HepG2 (cell line): ENCODE results near the gene MCAT. TPM values are rescaled to one million over a fixed set of nuclear protein-coding genes. Genes with fewer than 3 reads are reported as not detected.

Experiments
- ARNT ChIP-seq: fragments of 450-650 bp; IDR thresholded peaks from 2 replicates; pipeline ENCODE4 v1.6.1; 2017
- ARNTL ChIP-seq: sonication (generic); formaldehyde crosslinking; IDR thresholded peaks from 2 replicates; pipeline ENCODE4 v1.4.0; 2020; ENCODE audit warnings: mild to moderate bottlenecking, missing genetic modification reagents
- ATF7 ChIP-seq, 2 experiments: fragments of 450-650 bp in 1 of 2; sonication (generic) in 1 of 2; formaldehyde crosslinking in 1 of 2; IDR thresholded peaks; 2 replicates each; pipeline versions ENCODE4 v1.4.0 to v1.6.1; 2016 to 2020; ENCODE audit warnings: antibody characterized with exemption in 1 of 2, mild to moderate bottlenecking in 1 of 2, missing genetic modification reagents in 1 of 2
- BRD4 ChIP-seq: sonication (generic); formaldehyde crosslinking; IDR thresholded peaks from 2 replicates; pipeline ENCODE4 v1.4.0; 2020; ENCODE audit warnings: missing genetic modification reagents
- CBFB ChIP-seq: sonication (generic); formaldehyde crosslinking; IDR thresholded peaks from 2 replicates; pipeline ENCODE4 v1.4.0; 2020; ENCODE audit warnings: missing genetic modification reagents
- FOXA1 ChIP-seq, 2 experiments: fragments of 450-650 bp in 1 of 2; sonication (generic) in 1 of 2; formaldehyde crosslinking in 1 of 2; IDR thresholded peaks; 2 replicates each; pipeline versions ENCODE4 v1.4.0 to v1.6.1; 2016 to 2020; ENCODE audit warnings: missing genetic modification reagents in 1 of 2
- KLF13 ChIP-seq: sonication (generic); formaldehyde crosslinking; IDR thresholded peaks from 2 replicates; pipeline ENCODE4 v1.4.0; 2020; ENCODE audit warnings: mild to moderate bottlenecking, missing genetic modification reagents
- REPIN1 ChIP-seq: sonication (generic); formaldehyde crosslinking; IDR thresholded peaks from 2 replicates; pipeline ENCODE4 v1.8.0; 2022; ENCODE audit warnings: missing genetic modification reagents, low read depth, mild to moderate bottlenecking, borderline replicate concordance
- SALL2 ChIP-seq: sonication (generic); formaldehyde crosslinking; IDR thresholded peaks from 2 replicates; pipeline ENCODE4 v1.8.1; 2023; ENCODE audit warnings: mild to moderate bottlenecking, missing genetic modification reagents, inconsistent platforms
- ZBTB33 ChIP-seq: sonication (generic); formaldehyde crosslinking; IDR thresholded peaks from 2 replicates; pipeline ENCODE4 v1.4.0; 2020; ENCODE audit warnings: missing genetic modification reagents
- ZNF207 ChIP-seq: fragments of 450-650 bp; IDR thresholded peaks from 2 replicates; pipeline ENCODE4 v1.6.1; 2016; ENCODE audit warnings: antibody characterized with exemption, borderline replicate concordance
- ZNF672 ChIP-seq: sonication (generic); formaldehyde crosslinking; IDR thresholded peaks from 2 replicates; pipeline ENCODE4 v1.8.1; 2022; ENCODE audit warnings: missing genetic modification reagents
- polyA plus RNA-seq, 8 experiments: library from polyadenylated mRNA; depleted of rRNA in 3 of 8; stranded (reverse) in 7 of 8; unstranded in 1 of 8; fragments of >200 nt; fragmentation: Illumina TruSeq in 4 of 8; extraction: Trizol in 4 of 8; gene quantifications; 2 replicates each; pipeline versions ENCODE4 v1.2.1 to v1.2.3, GENCODE V29; 2011 to 2016; ENCODE audit warnings: low read depth in 4 of 8, missing spikeins in 1 of 8, mixed read lengths in 1 of 8; ENCODE audit not compliant: insufficient read depth in 1 of 8
- total RNA-seq, 5 experiments: library from RNA; depleted of rRNA; stranded (reverse); fragments of >200 nt; fragmentation: Illumina TruSeq; extraction: Trizol; gene quantifications; 2 replicates each; pipeline ENCODE4 v1.2.3, GENCODE V29; 2016; ENCODE audit warnings: low read depth in 1 of 5
- TF ChIP-seq, protein P1 (sequence below): IDR thresholded peaks from 2 replicates; pipeline ENCODE4 v1.6.1; 2012; ENCODE audit warnings: low read depth, low read length, improper control_type of control experiment
- TF ChIP-seq, protein P2 (sequence below): sonication (generic); formaldehyde crosslinking; conservative IDR thresholded peaks from 2 replicates; pipeline ENCODE4 v1.5.0; 2020; ENCODE audit warnings: missing genetic modification reagents
- TF ChIP-seq, protein P3 (sequence below): sonication (generic); formaldehyde crosslinking; IDR thresholded peaks from 2 replicates; pipeline ENCODE4 v1.5.1; 2020; ENCODE audit warnings: mild to moderate bottlenecking, moderate library complexity, missing genetic modification reagents
- TF ChIP-seq, protein P4 (sequence below): sonication (generic); formaldehyde crosslinking; IDR thresholded peaks from 2 replicates; pipeline ENCODE4 v1.5.0; 2020; ENCODE audit warnings: missing genetic modification reagents

The MCAT gene
- total and polyA plus RNA-seq, 2 of the 13 experiments (the other 11 are each of a cell fraction or from before 2014, with no cell fraction given), result 9.3 to 16.7 TPM

DNA sequence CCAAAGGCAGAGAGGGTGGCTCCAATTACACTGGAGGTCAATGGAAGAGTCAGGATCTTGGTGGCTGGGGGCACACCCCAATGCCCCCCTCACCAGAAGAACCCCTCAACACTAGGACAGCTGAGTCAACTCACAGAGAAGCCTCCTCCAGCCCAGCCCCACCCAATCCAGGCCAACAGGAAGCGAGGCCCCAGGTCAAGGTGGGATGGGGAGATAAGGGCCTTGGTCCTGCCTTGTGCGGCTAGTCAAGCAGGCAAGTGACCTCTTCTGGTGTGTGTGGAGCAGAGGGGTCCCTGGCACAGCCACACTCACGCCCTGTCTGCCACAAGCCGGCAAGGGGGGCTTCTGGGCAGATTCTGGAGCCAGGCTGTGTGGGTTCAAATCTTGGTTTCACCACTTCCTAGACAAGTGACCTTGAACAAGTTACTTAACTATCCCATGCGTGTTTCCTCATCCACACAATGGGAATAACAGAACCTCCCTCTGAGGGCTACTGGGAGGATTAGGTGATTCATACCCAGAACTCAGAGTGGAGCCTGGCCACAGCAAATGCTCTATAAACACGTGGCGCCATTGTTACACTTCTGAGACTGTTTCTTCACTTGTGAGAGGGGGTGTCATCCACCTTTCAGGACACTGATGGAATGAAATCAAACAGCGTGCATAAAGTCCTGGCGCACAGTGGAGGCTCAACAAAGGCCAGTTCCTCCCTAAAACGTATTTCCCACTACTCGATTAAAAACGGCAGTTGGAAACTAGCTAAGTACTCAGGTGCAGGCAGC, 40.5 kb upstream of the MCAT start (continued):
- no peak for TF ChIP-seq FOXA1 (IDR thresholded peaks at IDR 0.05)
- peak; percentile 23; the same call in 1 of the 2 replicates for TF ChIP-seq FOXA1 (CRISPR knock-in tag; IDR thresholded peaks at IDR 0.05)
- TF ChIP-seq ZNF207, result no peak
- TF ChIP-seq, protein P1, sequence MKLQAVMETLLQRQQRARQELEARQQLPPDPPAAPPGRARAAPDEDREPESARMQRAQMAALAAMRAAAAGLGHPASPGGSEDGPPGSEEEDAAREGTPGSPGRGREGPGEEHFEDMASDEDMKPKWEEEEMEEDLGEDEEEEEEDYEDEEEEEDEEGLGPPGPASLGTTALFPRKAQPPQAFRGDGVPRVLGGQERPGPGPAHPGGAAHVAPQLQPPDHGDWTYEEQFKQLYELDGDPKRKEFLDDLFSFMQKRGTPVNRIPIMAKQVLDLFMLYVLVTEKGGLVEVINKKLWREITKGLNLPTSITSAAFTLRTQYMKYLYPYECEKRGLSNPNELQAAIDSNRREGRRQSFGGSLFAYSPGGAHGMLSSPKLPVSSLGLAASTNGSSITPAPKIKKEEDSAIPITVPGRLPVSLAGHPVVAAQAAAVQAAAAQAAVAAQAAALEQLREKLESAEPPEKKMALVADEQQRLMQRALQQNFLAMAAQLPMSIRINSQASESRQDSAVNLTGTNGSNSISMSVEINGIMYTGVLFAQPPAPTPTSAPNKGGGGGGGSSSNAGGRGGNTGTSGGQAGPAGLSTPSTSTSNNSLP, result no peak
- no peak for TF ChIP-seq REPIN1 (CRISPR knock-in tag)
- TF ChIP-seq ARNT, result no peak
- TF ChIP-seq BRD4 (CRISPR knock-in tag), result no peak
- TF ChIP-seq, protein P2, sequence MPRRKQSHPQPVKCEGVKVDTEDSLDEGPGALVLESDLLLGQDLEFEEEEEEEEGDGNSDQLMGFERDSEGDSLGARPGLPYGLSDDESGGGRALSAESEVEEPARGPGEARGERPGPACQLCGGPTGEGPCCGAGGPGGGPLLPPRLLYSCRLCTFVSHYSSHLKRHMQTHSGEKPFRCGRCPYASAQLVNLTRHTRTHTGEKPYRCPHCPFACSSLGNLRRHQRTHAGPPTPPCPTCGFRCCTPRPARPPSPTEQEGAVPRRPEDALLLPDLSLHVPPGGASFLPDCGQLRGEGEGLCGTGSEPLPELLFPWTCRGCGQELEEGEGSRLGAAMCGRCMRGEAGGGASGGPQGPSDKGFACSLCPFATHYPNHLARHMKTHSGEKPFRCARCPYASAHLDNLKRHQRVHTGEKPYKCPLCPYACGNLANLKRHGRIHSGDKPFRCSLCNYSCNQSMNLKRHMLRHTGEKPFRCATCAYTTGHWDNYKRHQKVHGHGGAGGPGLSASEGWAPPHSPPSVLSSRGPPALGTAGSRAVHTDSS (CRISPR knock-in tag), result no peak
- TF ChIP-seq ATF7 (IDR thresholded peaks at IDR 0.05), result no peak
- no peak for TF ChIP-seq ATF7 (CRISPR knock-in tag; IDR thresholded peaks at IDR 0.05)
- no peak for TF ChIP-seq ARNTL (CRISPR knock-in tag)
- TF ChIP-seq, protein P3, sequence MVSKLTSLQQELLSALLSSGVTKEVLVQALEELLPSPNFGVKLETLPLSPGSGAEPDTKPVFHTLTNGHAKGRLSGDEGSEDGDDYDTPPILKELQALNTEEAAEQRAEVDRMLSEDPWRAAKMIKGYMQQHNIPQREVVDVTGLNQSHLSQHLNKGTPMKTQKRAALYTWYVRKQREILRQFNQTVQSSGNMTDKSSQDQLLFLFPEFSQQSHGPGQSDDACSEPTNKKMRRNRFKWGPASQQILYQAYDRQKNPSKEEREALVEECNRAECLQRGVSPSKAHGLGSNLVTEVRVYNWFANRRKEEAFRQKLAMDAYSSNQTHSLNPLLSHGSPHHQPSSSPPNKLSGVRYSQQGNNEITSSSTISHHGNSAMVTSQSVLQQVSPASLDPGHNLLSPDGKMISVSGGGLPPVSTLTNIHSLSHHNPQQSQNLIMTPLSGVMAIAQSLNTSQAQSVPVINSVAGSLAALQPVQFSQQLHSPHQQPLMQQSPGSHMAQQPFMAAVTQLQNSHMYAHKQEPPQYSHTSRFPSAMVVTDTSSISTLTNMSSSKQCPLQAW, result no peak
- TF ChIP-seq, protein P4, sequence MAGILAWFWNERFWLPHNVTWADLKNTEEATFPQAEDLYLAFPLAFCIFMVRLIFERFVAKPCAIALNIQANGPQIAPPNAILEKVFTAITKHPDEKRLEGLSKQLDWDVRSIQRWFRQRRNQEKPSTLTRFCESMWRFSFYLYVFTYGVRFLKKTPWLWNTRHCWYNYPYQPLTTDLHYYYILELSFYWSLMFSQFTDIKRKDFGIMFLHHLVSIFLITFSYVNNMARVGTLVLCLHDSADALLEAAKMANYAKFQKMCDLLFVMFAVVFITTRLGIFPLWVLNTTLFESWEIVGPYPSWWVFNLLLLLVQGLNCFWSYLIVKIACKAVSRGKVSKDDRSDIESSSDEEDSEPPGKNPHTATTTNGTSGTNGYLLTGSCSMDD (CRISPR knock-in tag), result no peak
- TF ChIP-seq CBFB (CRISPR knock-in tag), result no peak
- TF ChIP-seq ZBTB33 (CRISPR knock-in tag), result peak; percentile 90; the same call in 1 of the 2 replicates
- TF ChIP-seq ZNF672 (CRISPR knock-in tag), result no peak
- no peak for TF ChIP-seq SALL2 (CRISPR knock-in tag)
- no peak for TF ChIP-seq KLF13 (CRISPR knock-in tag)
